Ishikawa (cell line): ENCODE measurements around the gene IL12A.

Experiments
- CEBPB ChIP-seq: IDR thresholded peaks from 2 replicates; pipeline ENCODE4 v1.6.1; 2012
- CREB1 ChIP-seq: IDR thresholded peaks from 2 replicates; pipeline ENCODE4 v1.6.1; 2012; ENCODE audit warnings: low read depth
- EGR1 ChIP-seq: IDR thresholded peaks from 2 replicates; pipeline ENCODE4 v1.6.1; 2012
- EP300 ChIP-seq: IDR thresholded peaks from 2 replicates; pipeline ENCODE4 v1.6.1; 2012; ENCODE audit warnings: borderline replicate concordance
- FOXM1 ChIP-seq: IDR thresholded peaks from 2 replicates; pipeline ENCODE4 v1.6.1; 2012; ENCODE audit warnings: low read depth, borderline replicate concordance
- NFIC ChIP-seq: IDR thresholded peaks from 2 replicates; pipeline ENCODE4 v1.6.1; 2012
- RAD21 ChIP-seq: IDR thresholded peaks from 2 replicates; pipeline ENCODE4 v1.6.1; 2012; ENCODE audit warnings: low read depth
- REST ChIP-seq: IDR thresholded peaks from 2 replicates; pipeline ENCODE4 v1.6.1; 2012; ENCODE audit warnings: low read depth, mild to moderate bottlenecking
- TAF1 ChIP-seq: IDR thresholded peaks from 2 replicates; pipeline ENCODE4 v1.6.1; 2012; ENCODE audit warnings: low read depth, mild to moderate bottlenecking
- TCF12 ChIP-seq: IDR thresholded peaks from 2 replicates; pipeline ENCODE4 v1.6.1; 2012; ENCODE audit warnings: low read depth
- TEAD4 ChIP-seq: IDR thresholded peaks from 2 replicates; pipeline ENCODE4 v1.6.1; 2012
- YY1 ChIP-seq: IDR thresholded peaks from 2 replicates; pipeline ENCODE4 v1.6.1; 2012; ENCODE audit warnings: low read depth
- ZBTB7A ChIP-seq: IDR thresholded peaks from 2 replicates; pipeline ENCODE4 v1.6.1; 2012; ENCODE audit warnings: low read depth
- TF ChIP-seq, protein P1 (sequence below): IDR thresholded peaks from 2 replicates; pipeline ENCODE4 v1.6.1; 2012
- TF ChIP-seq, protein P2 (sequence below): IDR thresholded peaks from 2 replicates; pipeline ENCODE4 v1.6.1; 2012

IL12A gene

DNA sequence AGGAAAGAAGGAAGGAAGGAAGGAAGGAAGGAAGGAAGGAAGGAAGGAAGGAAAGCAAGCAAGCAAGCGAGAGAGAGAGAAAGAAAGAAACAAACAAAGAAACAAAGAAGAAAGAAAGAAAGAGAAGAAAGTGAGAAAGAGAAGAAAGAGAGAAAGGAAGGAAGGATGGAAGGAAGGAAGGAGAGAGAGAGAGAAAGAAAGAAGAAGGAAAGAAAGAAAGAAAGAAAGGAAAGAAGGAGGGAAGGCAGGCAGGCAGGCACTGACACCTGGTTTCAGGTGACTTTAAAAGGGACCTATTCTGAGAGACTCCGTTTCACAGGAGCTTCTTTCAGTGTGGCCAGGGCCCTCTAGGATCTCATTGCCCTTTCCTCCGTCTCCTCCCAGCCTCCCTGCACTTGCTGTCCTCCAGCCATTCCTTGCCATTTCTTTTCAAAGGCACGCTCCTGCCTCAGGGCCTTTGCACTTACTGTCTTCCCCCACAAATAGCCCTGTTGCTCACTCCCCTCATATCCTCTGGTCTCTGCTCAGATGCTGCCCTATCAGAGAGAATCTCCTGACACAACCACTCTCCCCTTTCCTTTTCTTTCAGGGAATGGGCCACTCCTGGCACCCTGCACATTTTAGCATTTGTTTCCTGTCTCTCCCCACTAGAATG is 31.5 kb downstream of the IL12A start:
- TF ChIP-seq TCF12 (no peak), CREB1 (no peak), REST (no peak), ZBTB7A (no peak)

- TF ChIP-seq, protein P1, sequence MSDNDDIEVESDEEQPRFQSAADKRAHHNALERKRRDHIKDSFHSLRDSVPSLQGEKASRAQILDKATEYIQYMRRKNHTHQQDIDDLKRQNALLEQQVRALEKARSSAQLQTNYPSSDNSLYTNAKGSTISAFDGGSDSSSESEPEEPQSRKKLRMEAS: no peak
Measured at GRCh38 chr3:160022068-160022467, 33.4 kb downstream of the IL12A start.

- TF ChIP-seq, protein P1: no peak
- TF ChIP-seq CREB1 (no peak), ZBTB7A (no peak), TEAD4 (no peak), EP300 (no peak), NFIC (no peak), YY1 (no peak), TCF12 (no peak), CEBPB (no peak), REST (no peak)
- TF ChIP-seq, protein P2, sequence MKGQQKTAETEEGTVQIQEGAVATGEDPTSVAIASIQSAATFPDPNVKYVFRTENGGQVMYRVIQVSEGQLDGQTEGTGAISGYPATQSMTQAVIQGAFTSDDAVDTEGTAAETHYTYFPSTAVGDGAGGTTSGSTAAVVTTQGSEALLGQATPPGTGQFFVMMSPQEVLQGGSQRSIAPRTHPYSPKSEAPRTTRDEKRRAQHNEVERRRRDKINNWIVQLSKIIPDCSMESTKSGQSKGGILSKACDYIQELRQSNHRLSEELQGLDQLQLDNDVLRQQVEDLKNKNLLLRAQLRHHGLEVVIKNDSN: no peak
Measured at GRCh38 chr3:160023476-160023875, 34.8 kb downstream of the IL12A start.

DNA sequence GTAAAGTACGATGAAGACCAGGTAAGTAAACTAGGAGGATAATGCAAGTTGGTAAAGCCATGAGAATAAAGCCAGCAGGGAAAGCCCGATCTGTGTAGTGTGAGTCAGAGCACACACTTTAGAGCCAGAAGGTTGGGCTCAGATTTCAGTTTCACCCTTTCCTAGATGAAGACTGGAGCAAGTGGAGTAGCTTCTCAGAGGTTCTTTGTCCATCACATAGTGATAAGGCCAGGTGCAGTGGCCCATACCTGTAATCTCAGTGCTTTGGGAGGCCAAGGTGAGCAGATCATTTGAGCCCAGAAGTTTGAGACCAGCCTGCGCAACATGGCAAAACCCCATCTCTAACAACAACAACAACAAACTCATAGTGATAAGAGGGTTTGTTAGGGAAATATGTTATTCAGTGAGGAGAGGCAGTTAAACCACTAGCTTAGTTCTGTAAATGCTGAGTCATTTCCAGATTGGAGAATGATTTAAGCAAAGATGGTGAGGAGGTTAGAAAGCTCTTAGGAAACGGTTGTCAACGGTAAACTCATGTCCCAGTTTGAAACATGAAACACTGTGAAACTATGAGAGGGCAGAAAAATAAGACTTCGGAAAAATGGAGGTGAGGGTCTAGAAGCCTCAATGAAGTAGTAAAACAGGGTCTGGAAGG is 39.0 kb downstream of the IL12A start:
- TF ChIP-seq TCF12: no peak
- TF ChIP-seq NFIC: no peak
- TF ChIP-seq CEBPB: no peak
- TF ChIP-seq CREB1: no peak
- TF ChIP-seq TEAD4: no peak
- TF ChIP-seq, protein P2: no peak
- TF ChIP-seq REST: no peak
- TF ChIP-seq YY1: no peak
- TF ChIP-seq RAD21: no peak
- TF ChIP-seq EGR1: no peak
- TF ChIP-seq, protein P1: no peak

GRCh38 chr3:160035757-160036156 is 47.1 kb downstream of the IL12A start:
- TF ChIP-seq REST (no peak), CREB1 (no peak), TAF1 (no peak), FOXM1 (no peak), YY1 (no peak)
- TF ChIP-seq, protein P1: no peak
- TF ChIP-seq, protein P2: no peak
